Measurements from ENCODE around the gene YEATS4.
A peak's percentile ranks its signal among the peaks of the same experiment; 100 is the strongest.

Gene YEATS4

GRCh38 chr12:69360348-69360672, 767 bp downstream of the YEATS4 start:
- TF ChIP-seq CTCF (IDR thresholded peaks at IDR 0.05; ENCODE audit: low read length, missing control alignments) = no peak
- H3K4me3 ChIP-seq (replicated peaks; ENCODE audit: low read depth, low read length) = peak overlapping the region; percentile 89
- no peak for DNase-seq (ENCODE audit: low read depth)

- DNase-seq (ENCODE audit: low read depth) = no peak
- H3K4me3 ChIP-seq (replicated peaks; ENCODE audit: low read depth, low read length) = no peak overlapping the region
- no peak for TF ChIP-seq CTCF (IDR thresholded peaks at IDR 0.05; ENCODE audit: low read length, missing control alignments)
Observed at GRCh38 chr12:69366796-69367195, 7.3 kb downstream of the YEATS4 start.

GRCh38 chr12:69368171-69368570, 8.6 kb downstream of the YEATS4 start:
- DNase-seq (ENCODE audit: low read depth) = no peak
- no peak overlapping the region for H3K4me3 ChIP-seq (replicated peaks; ENCODE audit: low read depth, low read length)

GRCh38 chr12:69383074-69383473, 23.5 kb downstream of the YEATS4 start:
- no peak for TF ChIP-seq CTCF (IDR thresholded peaks at IDR 0.05; ENCODE audit: low read length, missing control alignments)
- no peak for DNase-seq (ENCODE audit: low read depth)

More at GRCh38 chr12:69368171-69368570, 8.6 kb downstream of the YEATS4 start:
- TF ChIP-seq CTCF (IDR thresholded peaks at IDR 0.05; ENCODE audit: low read length, missing control alignments) = no peak

GRCh38 chr12:69385038-69385437, 25.5 kb downstream of the YEATS4 start:
- H3K4me3 ChIP-seq (replicated peaks; ENCODE audit: low read depth, low read length) = no peak overlapping the region
- TF ChIP-seq CTCF (IDR thresholded peaks at IDR 0.05; ENCODE audit: low read length, missing control alignments) = no peak
- no peak for DNase-seq (ENCODE audit: low read depth)

More at GRCh38 chr12:69383074-69383473, 23.5 kb downstream of the YEATS4 start:
- no peak overlapping the region for H3K4me3 ChIP-seq (replicated peaks; ENCODE audit: low read depth, low read length)

- no peak for TF ChIP-seq CTCF (IDR thresholded peaks at IDR 0.05; ENCODE audit: low read length, missing control alignments)
- no peak overlapping the region for H3K4me3 ChIP-seq (replicated peaks; ENCODE audit: low read depth, low read length)
- DNase-seq (ENCODE audit: low read depth) = no peak
Observed at GRCh38 chr12:69386921-69387320, 27.4 kb downstream of the YEATS4 start.

- H3K4me3 ChIP-seq (replicated peaks; ENCODE audit: low read depth, low read length) = no peak overlapping the region
- TF ChIP-seq CTCF (IDR thresholded peaks at IDR 0.05; ENCODE audit: low read length, missing control alignments) = peak; percentile 76
- peak; percentile 87 for DNase-seq (ENCODE audit: low read depth)
Observed at GRCh38 chr12:69388371-69388770, 28.8 kb downstream of the YEATS4 start.

Data from fibroblast of pulmonary artery (primary cell).